IPS-15b (cell line): Measurements from ENCODE around the gene FMNL2.

Experiments used
- H3K27me3 ChIP-seq: one replicate; pipeline ENCODE4 v1.6.1; 2013; ENCODE audit warnings: low read length; ENCODE audit not compliant: control insufficient read depth, insufficient read depth
- H3K36me3 ChIP-seq: one replicate; pipeline ENCODE4 v1.6.1; 2013; ENCODE audit warnings: low read length; ENCODE audit not compliant: control insufficient read depth, insufficient read depth
- H3K4me1 ChIP-seq: one replicate; pipeline ENCODE4 v1.6.1; 2013; ENCODE audit warnings: mild to moderate bottlenecking, low read length; ENCODE audit not compliant: control insufficient read depth, insufficient read depth
- H3K4me3 ChIP-seq: one replicate; pipeline ENCODE4 v1.5.1; 2013; ENCODE audit warnings: low read depth, low read length
- H3K9ac ChIP-seq: one replicate; pipeline ENCODE4 v1.6.1; 2013; ENCODE audit warnings: low read depth, mild to moderate bottlenecking, low read length
- H3K9me3 ChIP-seq: one replicate; pipeline ENCODE4 v1.6.1; 2013; ENCODE audit warnings: mild to moderate bottlenecking, low read length; ENCODE audit not compliant: control insufficient read depth, insufficient read depth

FMNL2 gene

DNA sequence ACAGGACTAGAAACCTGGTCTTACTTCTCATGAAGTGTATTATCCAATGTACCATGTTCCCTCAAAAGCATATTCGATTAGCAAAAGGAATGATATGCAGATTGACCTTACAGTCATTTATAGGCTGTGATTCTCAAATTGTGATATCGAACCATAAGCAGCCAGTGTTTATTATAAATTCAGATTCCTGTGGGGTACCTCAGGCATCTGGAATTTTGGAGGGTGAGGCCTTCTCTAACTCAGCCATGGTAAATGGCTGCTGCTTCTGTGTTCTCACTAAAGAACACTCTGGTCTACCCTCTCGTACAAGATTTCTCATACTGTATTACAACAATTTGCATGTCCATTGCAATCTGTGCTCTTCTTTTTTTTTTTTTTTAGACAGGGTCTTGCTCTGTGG is 297.8 kb downstream of the FMNL2 start:
- no peak overlapping the region for H3K9ac ChIP-seq
- no peaks in the 10 kb centered on the region for H3K4me1 ChIP-seq
- H3K36me3 ChIP-seq: peaks cover 14% of the 10 kb centered on the region
- no peaks in the 10 kb centered on the region for H3K27me3 ChIP-seq
- H3K9me3 ChIP-seq: no peaks in the 10 kb centered on the region
- no peak overlapping the region for H3K4me3 ChIP-seq

- Histone ChIP-seq H3K4me3 (no peak overlapping the region), H3K9ac (no peak overlapping the region), H3K4me1 (no peaks in the 10 kb centered on the region), H3K36me3 (peaks cover 19% of the 10 kb centered on the region), H3K9me3 (no peaks in the 10 kb centered on the region), H3K27me3 (no peaks in the 10 kb centered on the region)
Observed at GRCh38 chr2:152635635-152636298, 300.8 kb downstream of the FMNL2 start.

GRCh38 chr2:152637251-152637650 is 302.3 kb downstream of the FMNL2 start:
- Histone ChIP-seq H3K9me3 (no peaks in the 10 kb centered on the region), H3K36me3 (peaks cover 16% of the 10 kb centered on the region), H3K4me3 (no peak overlapping the region), H3K27me3 (no peaks in the 10 kb centered on the region), H3K9ac (no peak overlapping the region), H3K4me1 (no peaks in the 10 kb centered on the region)

- Histone ChIP-seq H3K4me3 (no peak overlapping the region), H3K9me3 (no peaks in the 10 kb centered on the region), H3K9ac (no peak overlapping the region), H3K36me3 (peaks cover 16% of the 10 kb centered on the region), H3K4me1 (no peaks in the 10 kb centered on the region), H3K27me3 (no peaks in the 10 kb centered on the region)
Observed at GRCh38 chr2:152638056-152638455, 303.1 kb downstream of the FMNL2 start.

DNA sequence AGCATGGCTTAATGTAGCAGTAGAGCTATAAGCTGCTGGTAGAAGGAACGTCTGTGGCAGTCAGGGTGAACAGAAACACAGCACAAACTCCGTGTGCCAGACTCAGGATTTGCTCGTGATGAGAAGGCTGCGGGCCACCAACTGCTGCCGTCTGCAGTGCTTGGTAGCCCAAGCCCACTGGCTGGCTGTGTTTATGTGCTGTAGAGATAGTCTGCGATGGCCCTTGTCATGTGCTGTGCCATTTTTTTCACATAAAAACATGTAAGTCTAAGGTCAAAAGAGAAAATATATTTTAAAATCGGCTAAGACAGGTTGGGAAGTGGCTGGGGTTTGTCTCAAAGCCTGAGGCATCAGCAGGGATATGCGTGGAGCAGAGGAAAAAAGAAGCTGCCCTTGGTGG is 303.6 kb downstream of the FMNL2 start:
- peaks cover 16% of the 10 kb centered on the region for H3K36me3 ChIP-seq
- H3K9me3 ChIP-seq: no peaks in the 10 kb centered on the region
- H3K4me1 ChIP-seq: no peaks in the 10 kb centered on the region

DNA sequence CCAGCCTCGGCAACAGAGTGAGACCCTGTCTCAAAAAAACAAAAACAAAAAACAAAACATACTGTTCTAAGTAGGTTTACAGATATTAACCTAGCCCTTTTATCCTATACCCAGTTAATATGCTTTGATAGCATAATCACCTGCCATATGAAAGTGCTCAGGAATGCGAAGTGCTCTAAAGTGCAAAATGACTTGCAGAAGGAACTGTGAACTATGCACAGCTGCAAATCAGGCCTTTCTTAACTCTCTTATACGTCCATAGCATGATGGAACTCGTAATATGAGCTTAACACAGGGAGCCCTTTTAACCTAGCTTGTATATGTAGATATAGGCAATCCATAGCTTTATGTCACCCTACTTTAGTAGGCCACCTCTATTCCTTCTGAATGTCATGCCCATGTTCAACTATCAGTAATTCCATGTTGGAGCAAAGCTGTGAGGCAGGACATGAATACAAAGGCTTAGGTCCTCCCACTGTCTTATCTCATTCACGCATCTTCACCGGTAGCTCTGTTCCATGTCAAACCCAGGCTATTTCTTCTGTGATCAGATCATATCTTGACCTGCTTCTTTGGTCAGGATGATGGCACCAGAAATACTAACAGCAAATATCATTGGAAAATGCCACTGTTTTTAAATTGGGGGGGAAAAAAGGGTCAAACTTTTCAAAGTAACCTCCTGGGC is 309.4 kb downstream of the FMNL2 start:
- H3K9me3 ChIP-seq: no peaks in the 10 kb centered on the region

More for the DNA sequence above, 303.6 kb downstream of the FMNL2 start:
- no peak overlapping the region for H3K4me3 ChIP-seq
- no peaks in the 10 kb centered on the region for H3K27me3 ChIP-seq
- H3K9ac ChIP-seq: no peak overlapping the region

GRCh38 chr2:152646264-152646663 is 311.3 kb downstream of the FMNL2 start:
- Histone ChIP-seq H3K4me1 (peaks cover 8% of the 10 kb centered on the region), H3K9ac (no peak overlapping the region), H3K9me3 (no peaks in the 10 kb centered on the region), H3K4me3 (no peak overlapping the region), H3K36me3 (no peaks in the 10 kb centered on the region), H3K27me3 (no peaks in the 10 kb centered on the region)

More for the DNA sequence above, 309.4 kb downstream of the FMNL2 start:
- Histone ChIP-seq H3K4me1 (peaks cover 8% of the 10 kb centered on the region), H3K4me3 (no peak overlapping the region), H3K27me3 (no peaks in the 10 kb centered on the region), H3K36me3 (peaks cover 7% of the 10 kb centered on the region), H3K9ac (no peak overlapping the region)

DNA sequence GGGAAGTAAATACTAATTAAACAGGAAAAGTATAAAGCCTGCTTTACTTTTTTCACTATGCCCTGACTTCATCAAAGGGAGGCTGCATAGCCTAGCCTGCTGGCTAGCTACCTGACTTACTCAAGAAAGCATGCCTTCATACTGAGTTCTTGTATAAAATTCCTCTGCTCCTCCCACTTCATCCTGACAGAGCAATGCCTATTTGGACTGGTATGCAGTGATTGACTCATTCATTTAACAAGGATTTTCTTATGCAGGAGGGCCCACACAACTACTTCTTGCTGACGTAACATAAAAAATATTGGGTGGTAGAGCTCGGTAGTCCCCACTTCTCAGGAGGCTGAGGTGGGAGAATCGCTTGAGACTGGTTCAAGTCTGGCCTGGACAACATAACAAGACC is 311.8 kb downstream of the FMNL2 start:
- no peaks in the 10 kb centered on the region for H3K27me3 ChIP-seq
- no peak overlapping the region for H3K4me3 ChIP-seq
- H3K9me3 ChIP-seq: no peaks in the 10 kb centered on the region
- no peaks in the 10 kb centered on the region for H3K36me3 ChIP-seq
- H3K9ac ChIP-seq: no peak overlapping the region
- peaks cover 8% of the 10 kb centered on the region for H3K4me1 ChIP-seq

DNA sequence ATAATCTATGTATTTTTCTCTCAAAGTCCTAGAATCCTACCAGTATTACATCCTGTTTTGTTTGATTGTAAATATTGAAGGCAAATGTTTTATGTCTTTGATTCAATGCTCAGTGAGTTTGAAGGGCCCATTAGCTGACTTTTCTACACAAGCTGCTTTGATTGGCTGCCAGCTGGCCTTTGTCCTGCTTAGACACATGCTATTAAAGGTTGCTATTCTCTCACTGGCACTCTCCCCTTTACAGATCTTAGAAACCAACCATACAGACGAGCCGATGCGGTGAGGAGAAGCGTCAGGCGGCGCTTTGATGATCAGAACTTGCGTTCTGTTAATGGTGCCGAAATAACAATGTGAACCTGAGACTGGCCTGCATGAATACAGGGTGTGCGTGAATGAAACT is 312.6 kb downstream of the FMNL2 start:
- Histone ChIP-seq H3K4me3 (no peak overlapping the region), H3K9me3 (no peaks in the 10 kb centered on the region), H3K36me3 (no peaks in the 10 kb centered on the region), H3K9ac (no peak overlapping the region), H3K4me1 (peaks cover 8% of the 10 kb centered on the region), H3K27me3 (no peaks in the 10 kb centered on the region)

DNA sequence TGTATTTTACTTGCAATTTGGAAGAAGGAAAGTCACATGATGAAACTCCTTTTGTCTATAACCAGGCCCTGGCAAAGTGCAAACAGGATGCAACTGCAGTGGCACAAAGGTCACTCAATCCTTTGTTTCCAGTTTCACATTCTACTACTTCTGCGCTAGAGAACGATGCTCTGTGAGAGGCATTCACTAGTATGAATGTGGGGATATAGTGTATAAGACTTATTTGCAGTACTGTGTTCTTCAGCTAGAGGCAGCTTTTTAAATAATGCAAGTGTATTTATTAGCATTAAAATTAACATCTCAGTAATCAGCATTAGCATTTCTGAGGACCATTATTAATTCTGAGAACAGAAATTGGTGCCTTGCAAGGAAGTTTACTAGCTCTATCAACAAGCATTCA is 313.4 kb downstream of the FMNL2 start:
- peaks cover 8% of the 10 kb centered on the region for H3K4me1 ChIP-seq
- no peaks in the 10 kb centered on the region for H3K36me3 ChIP-seq
- H3K9ac ChIP-seq: no peak overlapping the region
- no peak overlapping the region for H3K4me3 ChIP-seq
- H3K27me3 ChIP-seq: no peaks in the 10 kb centered on the region
- H3K9me3 ChIP-seq: no peaks in the 10 kb centered on the region

- no peak overlapping the region for H3K4me3 ChIP-seq
- no peaks in the 10 kb centered on the region for H3K36me3 ChIP-seq
- H3K4me1 ChIP-seq: peaks cover 8% of the 10 kb centered on the region
- no peaks in the 10 kb centered on the region for H3K9me3 ChIP-seq
- H3K27me3 ChIP-seq: no peaks in the 10 kb centered on the region
- H3K9ac ChIP-seq: no peak overlapping the region
Observed at GRCh38 chr2:152649997-152650396, 315.0 kb downstream of the FMNL2 start.

DNA sequence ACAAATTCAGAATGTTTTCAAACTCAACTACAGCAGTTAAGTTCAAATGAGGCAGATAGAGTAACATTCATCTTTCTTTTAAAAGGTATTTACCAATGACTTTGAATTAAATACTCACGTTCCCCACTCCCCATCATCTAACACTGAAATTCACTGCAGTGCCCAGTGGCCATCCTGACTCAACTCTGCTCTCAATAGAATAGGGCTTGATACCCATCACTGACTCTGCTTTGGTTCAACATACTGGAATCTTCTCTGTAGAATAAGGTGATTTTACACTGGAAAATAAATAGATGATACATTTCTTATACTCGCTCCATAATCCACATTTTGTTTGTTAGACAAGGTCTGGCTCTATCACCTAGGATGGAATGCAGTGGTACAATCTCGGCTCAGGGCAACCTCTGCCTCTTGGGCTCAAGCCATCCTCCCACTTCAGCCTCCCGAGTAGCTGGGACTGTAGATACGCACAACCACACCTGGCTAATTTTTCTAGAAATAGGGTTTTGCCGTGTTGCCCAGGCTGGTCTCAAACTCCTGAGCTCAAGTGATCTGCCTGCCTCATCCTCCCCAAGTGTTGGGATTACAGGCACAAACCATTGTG is 315.9 kb downstream of the FMNL2 start:
- H3K9ac ChIP-seq: no peak overlapping the region
- H3K36me3 ChIP-seq: peaks cover 2% of the 10 kb centered on the region
- H3K27me3 ChIP-seq: no peaks in the 10 kb centered on the region
- H3K4me1 ChIP-seq: peaks cover 8% of the 10 kb centered on the region
- no peaks in the 10 kb centered on the region for H3K9me3 ChIP-seq
- H3K4me3 ChIP-seq: no peak overlapping the region
